Stimulated activated CD4-positive, alpha-beta T cell treated with anti-CD3 and anti-CD28 coated beads, TNF-alpha, amount 100 ng/mL, for 48 hours (primary cell): Measurements from ENCODE around the gene SDE2.
"Not testable (repeated sequence)": the region's sequence is repeated elsewhere in the genome, so short reads cannot be mapped to it uniquely, and the experiment has no call there.

Experiments
- DNase-seq, 3 donors: peaks; one replicate each; pipeline ENCODE4 v3.0.0-alpha.2; 2020; ENCODE audit warnings: low read depth in 3 of 3

Gene SDE2

DNA sequence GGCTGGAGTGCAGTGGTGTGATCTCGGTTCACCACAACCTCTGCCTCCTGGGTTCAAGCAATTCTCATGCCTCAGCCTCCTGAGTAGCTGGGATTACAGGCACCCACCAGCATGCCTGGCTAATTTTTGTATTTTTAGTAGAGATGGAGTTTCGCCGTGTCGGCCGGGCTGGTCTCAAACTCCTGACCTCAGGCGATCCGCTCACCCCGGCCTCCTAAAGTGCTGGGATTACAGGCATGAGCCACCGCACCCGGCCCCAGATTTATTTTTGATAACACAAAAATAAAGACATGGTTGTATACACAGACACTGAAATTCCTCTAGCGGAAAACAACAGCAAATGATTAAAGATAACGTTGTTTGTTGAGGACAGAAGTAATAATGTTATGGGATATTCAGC lies 24.0 kb downstream of the SDE2 start:
- not testable (repeated sequence) for DNase-seq

DNA sequence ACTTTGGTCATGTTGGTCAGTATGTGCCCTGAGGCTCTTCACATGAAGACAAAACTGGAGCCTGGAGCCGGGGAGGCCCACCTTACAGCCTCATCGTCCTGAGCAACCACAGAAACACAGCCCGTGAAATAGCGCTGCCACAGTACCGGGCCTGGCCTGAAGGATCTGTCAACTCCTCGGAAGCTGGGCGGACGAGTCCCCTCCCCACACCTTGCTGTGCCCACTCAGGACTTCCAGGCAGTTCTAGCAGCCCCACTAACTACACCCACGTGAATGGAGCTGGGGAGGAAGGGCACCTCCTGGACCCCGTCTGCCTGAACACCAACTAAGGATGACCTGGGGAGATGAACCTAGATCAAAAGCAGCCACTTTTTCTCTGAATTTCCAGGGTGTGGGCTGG lies 24.7 kb downstream of the SDE2 start:
- DNase-seq = no peak

DNA sequence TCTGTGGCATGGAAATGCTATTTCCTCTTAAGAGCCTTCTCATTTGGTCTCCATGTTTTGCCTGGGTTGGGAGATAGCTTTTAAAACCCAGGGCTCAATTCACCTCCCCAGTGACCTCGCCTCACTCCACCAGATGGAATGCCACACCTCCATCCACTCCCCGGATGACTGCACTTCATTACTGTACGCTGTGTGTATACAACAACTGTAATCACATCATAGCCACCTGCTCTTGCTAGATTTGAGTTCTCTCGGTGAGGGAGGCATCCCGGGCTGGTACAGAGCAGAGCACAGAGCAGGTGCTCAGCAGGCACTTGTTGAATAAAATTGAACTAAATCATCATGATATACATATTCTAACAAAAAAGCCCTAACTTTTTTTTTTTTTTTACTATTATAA lies 26.0 kb downstream of the SDE2 start:
- no peak for DNase-seq

DNA sequence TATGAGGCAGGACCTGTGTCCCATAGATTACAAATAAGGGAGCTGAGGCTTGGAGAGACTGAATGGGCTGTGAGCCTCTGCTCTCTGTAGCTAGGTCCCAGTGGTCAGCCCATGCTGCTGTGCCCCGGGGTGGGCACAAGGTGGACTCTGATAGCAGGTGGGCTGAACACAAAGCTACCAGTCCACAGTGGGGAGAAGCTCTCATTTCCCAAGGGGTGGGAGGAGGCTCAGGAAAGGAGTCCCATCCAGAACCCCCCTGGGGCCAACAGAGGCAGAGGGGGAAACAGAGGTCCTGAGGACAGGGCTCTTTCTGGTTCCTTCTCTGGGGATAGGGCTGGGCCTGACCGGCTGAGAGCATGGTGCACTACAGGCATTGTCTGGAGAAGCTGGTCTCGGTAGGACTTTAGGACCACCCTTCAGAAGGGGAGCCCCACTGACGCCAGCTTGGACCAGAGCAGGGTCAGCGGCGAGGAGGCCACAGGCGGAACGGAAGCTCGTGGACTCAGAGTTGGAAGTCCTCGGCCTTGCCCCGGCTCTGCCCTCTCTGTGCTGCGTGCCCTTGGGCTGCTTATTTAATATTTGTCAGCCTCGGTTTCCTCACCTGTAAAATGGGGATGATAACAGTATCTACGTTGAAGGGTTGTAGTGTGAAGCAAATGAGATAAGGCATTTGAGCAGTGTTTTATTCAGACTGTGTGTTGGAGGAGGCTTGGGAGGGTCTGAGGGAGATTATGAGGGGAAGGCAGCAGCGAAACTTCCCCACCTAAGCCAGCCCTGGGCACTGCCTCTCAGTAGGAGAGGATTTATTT lies 26.6 kb downstream of the SDE2 start:
- DNase-seq = no peak

DNA sequence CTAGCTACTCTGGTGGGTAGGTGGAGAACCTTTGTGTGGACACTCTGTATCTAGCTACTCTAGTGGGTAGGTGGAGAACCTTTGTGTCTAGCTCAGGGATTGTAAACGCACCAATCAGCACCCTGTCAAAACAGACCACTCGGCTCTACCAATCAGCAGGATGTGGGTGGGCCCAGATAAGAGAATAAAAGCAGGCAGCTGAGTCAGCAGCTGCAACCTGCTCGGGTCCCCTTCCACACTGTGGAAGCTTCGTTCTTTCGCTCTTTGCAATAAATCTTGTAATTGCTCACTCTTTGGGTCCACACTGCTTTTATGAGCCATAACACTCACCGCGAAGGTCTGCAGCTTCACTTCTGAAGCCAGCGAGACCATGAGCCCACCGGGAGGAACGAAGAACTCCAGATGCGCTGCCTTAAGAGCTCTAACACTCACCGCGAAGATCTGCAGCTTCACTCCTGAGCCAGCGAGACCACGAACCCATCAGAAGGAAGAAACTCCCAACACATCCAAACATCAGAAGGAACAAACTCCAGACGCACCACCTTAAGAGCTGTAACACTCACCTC lies 28.5 kb downstream of the SDE2 start:
- not testable (repeated sequence) for DNase-seq

DNA sequence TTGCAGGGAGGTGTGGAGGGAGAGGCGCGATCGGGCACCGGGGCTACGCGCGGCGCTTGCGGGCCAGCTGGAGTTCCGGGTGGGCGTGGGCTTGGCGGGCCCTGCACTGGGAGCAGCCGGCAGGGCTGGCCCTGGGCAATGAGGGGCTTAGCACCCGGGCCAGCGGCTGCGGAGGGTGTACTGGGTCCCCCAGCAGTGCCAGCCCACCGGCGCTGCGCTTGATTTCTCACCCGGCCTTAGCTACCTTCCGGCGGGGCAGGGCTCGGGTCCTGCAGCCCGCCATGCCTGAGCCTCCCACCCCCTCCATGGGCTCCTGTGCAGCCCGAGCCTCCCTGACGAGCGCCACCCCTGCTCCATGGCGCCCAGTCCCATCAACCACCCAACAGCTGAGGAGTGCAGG lies 29.4 kb downstream of the SDE2 start:
- DNase-seq = not testable (repeated sequence)

DNA sequence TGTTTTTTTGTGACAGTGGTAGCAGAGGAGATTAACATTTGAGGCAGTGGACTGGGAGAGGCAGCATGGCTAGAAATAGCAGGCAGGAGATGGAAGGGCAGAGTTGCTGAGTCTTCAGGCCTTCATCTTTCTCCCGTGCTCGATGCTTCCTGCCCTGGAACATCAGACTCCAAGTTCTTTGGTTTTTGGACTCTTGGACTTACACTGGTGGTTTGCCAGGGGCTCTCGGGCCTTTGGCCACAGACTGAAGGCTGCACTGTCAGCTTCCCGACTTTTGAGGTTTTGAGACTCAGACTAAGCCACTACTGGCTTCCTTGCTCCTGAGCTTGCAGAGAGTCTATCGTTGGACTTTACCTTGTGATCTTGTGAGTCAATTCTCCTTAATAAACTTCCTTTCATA lies 33.9 kb downstream of the SDE2 start:
- DNase-seq = no peak

DNA sequence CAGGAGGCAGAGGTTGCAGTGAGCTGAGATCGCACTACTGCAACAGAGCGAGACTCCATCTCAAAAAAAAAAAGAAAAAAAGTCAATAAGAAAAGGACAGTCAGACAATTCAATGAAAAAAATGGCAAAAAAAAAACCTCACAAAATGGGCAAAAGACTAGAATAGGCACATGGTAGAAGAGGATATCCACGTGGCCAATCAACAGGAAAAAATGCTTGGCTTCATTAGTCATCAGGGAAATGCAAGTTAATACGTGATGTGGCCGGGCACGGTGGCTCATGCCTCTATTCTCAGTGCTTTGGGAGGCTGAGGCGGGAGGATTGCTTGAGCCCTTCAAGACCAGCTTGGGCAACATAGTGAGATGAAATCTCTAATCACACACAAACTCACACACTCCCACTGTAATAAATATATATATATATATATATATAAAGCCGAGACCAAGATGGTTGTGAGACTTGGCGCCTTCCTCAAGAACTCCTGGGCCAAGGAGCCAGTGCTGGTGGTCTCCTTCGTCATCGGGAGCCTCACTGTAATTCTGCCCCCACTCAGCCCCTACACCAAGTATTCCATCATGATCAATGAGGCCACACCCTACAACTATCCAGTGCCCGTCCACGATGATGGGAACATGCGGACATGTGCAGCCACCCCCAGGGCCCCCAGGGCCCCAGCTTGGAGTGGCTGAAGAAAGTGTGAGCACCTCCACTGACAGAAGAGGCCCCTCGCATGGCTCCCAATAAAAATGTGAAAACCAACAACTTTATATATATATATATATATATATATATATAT lies 35.2 kb downstream of the SDE2 start:
- DNase-seq = no peak

DNA sequence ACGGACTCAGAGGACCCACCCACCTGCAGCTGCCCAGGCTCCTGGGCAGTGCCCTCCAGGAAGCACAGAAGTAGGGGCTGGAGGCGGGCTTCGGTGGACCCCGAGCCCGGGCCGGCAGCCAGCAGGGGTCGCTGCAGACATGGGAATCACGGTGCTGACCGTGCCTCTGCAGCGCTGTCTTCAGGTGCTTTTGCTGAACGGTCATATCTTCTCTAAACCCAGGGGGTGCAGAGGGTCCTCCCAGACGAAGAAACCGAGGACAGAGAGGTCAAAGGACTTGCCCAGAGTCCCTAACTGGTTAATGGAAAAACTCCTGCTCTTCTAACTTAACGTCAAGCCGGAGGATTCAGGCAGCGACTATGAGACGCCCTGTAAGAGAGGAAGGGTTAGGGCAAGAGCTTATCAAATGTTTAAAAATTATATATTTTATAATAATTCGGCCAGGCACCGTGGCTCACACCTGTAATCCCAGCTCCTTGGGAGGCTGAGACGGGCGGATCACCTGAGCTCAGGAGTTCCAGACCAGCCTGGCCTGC lies 36.6 kb downstream of the SDE2 start:
- peak; percentile 36 to 74 (median 47) for DNase-seq

DNA sequence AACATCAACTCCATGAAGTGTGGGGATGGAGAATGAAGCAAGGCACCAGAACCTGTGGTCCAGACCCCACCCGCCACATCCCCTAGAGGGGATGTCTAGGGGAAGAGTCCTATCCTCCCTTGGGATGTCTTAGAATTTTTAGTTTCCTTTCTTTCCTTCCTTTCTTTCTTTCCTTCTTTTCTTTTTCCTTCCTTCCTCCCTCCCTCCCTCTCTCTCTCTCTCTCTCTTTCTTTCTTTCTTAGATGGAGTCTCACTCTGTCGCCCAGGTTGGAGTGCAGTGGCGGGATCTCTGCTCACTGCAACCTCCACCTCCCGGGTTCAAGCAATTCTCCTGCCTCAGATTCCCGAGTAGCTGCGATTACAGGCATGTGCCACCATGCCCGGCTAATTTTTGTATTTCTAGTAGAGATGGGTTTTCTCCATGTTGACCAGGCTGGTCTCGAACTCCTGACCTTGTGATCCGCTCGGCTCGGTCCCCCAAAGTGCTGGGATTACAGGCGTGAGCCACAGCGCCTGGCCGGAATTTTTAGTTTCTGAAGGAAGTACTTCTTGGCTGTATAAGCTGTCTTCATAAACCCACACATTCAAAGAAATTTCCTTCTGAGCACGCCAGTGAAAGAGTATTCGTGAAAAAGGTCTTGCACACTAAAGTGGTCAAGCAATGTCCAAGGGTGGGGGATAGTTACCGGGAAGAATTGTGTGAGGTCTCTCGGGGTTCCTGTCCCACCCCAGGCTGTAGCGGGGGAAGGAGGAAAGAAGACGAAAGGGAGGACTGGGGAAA lies 37.3 kb downstream of the SDE2 start:
- no peak for DNase-seq

DNA sequence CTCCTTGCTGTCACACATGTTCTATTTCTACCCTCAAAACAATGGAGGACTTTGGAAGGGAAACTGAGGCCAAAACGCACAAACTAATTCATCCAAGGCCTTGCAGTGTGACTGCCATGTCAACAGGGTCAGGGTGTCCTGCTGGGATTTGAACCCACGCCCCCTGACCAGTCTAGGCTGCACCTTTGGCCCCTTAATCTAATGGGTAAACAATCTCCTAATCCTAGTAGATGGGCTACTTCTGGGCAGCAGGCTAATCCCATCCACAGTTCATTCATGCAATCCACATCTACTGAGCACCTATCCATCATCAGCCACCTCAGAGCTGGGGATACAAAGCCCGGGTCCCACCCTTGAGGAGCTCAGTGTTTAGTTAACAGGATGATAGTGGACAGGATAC lies 41.1 kb downstream of the SDE2 start:
- DNase-seq = no peak

DNA sequence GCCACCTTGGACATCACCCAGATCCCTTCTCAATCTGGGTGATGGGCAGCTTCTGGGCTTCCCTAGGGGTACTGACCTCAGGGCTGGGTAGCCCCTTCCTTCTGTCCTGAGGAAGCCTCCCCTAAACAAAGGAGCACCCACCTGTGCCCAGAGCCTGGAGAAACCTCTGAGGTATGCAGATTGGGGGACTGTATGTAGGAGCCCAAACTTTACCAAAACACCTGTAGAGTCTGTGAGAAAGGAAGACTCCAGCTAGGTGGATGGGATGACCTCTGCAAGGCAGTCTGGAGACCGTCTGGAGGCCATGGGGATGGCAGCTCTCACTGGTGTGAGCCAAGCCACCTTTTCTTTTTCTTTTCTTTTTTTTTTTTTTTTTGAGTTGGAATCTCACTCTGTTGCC lies 44.4 kb downstream of the SDE2 start:
- no peak for DNase-seq

DNA sequence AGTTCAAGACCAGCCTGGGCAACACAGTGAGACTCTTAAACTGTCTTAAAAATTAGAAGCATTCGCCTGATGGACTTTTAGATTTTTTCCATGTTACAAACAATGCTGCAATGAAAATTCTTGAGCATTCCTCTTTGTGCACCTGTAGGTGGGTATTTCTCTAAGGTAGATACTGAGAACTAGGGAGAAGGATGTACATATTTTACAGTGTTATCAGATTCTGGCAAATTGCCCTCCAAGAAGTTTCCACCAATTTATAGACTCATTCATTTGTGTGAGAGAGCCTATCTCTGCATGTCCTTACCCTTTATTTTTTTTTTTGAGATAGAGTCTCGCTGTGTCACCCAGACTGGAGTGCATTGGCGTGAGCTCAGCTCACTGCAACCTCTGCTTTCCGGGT lies 45.8 kb downstream of the SDE2 start:
- DNase-seq = no peak

DNA sequence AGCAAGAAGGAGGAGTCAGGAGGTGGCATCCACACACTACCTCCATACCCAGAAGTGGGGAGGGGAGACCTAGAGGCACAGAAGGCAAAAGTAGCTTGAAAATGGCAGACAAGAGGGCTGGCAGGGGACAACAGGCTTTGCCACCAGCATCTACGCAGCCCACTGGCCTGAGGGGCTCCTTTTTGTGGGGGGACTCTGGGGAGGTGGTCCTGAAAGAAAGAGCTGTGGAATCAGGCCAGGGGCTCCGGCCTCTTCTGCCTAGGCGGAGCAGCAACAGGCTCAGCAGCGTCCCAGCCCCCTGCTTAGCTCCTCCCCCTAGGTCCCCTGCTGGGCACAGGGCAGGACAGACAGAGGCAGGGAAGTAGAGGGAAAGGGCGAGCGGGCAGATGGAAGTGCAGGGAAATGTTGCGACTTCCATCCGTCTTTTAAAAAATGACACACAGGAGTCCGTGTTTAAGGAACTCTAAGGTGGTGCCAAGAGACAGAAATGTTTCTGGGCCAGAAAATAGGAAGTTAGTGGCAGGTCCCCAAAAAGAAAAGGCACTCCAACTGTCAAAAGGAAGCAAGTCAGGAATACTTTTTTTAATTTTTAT lies 48.1 kb downstream of the SDE2 start:
- no peak for DNase-seq

DNA sequence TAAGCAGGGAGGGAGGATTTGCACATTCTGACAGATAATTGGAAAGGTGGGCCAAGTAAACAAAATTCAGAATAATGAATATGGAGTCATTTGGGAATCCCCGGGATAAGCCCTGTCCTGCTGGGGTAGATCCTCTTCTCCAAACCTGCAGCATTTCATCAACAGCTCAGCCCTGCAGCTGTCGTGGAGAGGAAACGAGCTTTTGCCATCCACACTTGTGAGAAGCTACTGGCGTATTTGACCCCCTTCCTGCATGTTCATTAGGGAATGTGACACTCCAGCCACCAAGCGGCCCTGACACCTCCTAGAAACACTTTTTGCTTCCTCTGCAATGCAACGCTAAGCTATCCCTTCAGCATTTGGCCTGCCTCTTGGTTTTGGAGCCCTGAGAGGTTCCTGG lies 50.1 kb downstream of the SDE2 start:
- DNase-seq = no peak

DNA sequence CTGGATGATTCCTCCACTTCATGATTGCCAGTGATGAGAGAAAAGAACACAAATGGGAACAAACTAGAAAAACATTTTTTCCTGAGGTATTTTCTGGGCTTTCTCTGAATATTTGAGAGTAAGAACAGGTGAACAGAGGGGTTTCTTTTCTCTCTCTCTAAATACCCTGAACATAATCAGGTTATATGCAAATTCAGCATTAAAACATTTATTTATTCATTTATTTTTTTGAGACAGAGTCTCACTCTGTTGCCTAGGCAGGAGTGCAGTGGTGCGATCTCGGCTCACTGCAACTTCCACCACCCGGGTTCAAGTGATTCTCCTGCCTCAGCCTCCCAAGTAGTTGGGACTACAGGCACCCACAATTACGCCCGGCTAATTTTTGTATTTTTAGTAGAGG lies 52.3 kb downstream of the SDE2 start:
- no peak for DNase-seq

DNA sequence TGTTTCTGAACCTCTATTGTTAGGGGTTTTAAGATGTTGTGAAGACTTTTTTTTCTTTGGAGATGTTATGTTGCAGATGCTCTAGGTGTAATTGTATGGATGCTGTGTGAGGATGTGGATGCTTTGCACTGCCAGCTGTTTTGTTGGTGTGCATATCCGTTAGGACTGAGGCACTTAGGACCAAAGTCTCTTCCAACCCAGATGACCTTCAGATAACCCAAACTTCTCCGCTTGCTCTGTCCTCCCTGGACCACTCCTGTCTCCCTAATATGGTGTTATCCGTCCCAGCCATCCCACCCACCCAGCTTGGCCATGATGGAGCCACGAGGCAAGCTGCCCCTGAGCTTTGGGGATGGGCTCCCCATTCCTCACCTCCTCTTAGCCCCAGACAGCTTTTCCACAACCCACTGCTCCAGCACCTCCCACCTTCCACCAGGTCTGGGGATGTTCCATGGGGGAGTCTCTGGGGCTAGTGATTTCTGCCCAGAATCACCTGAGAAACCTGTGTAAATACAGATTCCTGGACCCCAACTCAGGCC lies 53.0 kb downstream of the SDE2 start:
- no peak for DNase-seq

DNA sequence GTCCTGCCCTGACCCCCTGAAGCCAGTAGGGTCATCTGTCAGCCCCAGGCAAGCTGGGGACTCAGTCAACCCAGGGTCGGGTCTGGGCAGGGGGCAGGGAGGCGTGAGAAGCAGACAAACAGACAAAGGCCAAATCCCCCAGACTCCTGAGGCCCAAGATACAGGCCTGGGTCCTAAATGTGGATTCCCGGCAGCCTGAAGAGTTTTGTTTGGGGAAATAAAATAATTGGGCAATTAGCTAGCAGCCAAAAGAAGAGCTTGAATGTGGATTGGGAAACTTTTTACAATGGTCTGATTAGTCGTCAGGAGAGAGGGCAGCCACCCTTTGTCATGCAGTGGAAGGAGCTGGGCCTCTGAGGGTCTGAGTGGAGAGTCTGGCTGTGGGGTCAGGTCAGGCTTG lies 53.6 kb downstream of the SDE2 start:
- DNase-seq = no peak

DNA sequence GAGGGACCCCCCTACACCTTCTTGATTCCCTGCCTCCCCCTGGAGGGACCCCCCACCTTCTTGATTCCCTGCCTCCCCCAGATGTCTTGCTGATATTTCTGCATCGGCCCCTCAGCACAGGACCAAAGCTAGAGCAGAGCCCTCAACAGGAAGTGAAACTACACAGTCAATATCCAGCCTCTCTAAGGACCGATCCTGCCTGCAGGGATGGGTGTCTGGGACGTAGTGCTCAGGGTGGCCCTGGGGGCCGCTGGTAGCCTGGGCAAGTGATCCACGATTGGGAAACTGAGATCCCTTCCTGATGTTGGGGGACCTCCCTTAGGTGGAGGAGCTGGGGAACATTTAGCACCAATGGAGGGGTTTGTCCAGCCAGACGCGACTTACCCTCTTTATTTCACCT lies 54.2 kb downstream of the SDE2 start:
- DNase-seq = no peak

DNA sequence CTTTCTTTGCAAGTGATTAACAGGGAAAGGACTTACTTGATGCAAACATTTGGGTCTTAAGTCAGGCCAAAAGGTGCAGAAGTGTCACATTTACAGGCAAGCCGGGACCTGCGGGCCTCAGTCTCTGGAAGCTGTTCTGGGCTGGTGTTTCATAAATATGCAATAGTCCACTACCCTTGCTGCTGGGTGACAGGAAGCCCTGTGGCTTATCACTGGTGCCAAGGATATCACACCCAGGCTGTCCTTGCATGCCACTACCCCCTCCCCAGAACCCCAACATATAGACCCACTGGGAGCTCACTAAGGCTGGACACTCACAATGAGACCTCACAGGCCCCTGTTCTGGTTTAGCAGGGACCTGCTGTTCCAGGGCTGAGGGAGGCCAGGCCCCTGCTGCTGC lies 54.8 kb downstream of the SDE2 start:
- DNase-seq = no peak

DNA sequence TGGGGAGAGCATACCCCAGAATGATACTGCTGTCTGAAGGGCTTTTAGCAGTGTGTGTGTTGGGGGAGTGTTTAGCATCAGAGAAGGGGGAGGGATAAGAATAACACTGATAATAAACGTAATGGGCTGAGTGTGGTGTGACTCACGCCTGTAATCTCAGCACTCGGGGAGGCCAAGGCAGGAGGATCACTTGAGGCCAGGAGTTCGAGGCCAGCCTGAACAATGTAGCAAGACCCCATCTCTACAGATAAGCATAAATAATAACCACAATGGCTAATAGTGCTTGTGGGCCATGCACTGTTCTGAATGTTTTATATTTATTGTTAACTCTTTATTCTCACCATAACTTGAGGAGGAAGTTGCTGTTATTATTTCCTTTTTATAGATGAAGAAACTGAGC lies 55.6 kb downstream of the SDE2 start:
- no peak for DNase-seq
